ENCODE results near the gene TMEM9. TPM values are rescaled to one million over a fixed set of nuclear protein-coding genes. Genes with fewer than 3 reads are reported as not detected.
A peak's percentile ranks its signal among the peaks of the same experiment; 100 is the strongest.

TMEM9 gene
- total RNA-seq, 2 donors from 2014 or later = 145 to 156 TPM

- Histone ChIP-seq H3K27me3 (ENCODE audit: control insufficient read depth, insufficient read depth, low read length, poor library complexity, severe bottlenecking) (no peaks in the 10 kb centered on the region), H3K27ac (ENCODE audit: low read depth, low read length) (no peak overlapping the region), H3K4me1 (ENCODE audit: control insufficient read depth, insufficient read depth, low read length) (no peaks in the 10 kb centered on the region), H3K4me3 (ENCODE audit: low read length) (no peak overlapping the region), H3K36me3 (ENCODE audit: control insufficient read depth, insufficient read depth, low read length) (peaks cover 88% of the 10 kb centered on the region), H3K9me3 (ENCODE audit: control insufficient read depth, low read length) (no peaks in the 10 kb centered on the region), H3K9ac (ENCODE audit: extremely low read depth, low read length, poor library complexity, severe bottlenecking) (no peak overlapping the region)
- Mint-ChIP-seq H3K27me3 (ENCODE audit: insufficient read depth) (no peaks in the 10 kb centered on the region), H3K36me3 (ENCODE audit: low read depth) (peaks cover 78% of the 10 kb centered on the region), H3K27ac (no peak overlapping the region), H3K9me3 (no peaks in the 10 kb centered on the region), H3K4me1 (no peaks in the 10 kb centered on the region), H3K4me3 (no peak overlapping the region)
- DNase-seq = no peak
- WGBS, 2 experiments (ENCODE audit: insufficient coverage in 1 of 2, insufficient read length in 1 of 2) = 76 to 95% methylated on average over 4 to 6 of the region's 6 CpGs
- no peak for TF ChIP-seq CTCF (conservative IDR thresholded peaks at IDR 0.05)
Measured at GRCh38 chr1:201138311-201138840, 15.9 kb downstream of the TMEM9 start.

- Mint-ChIP-seq H3K27me3 (ENCODE audit: insufficient read depth) (no peaks in the 10 kb centered on the region), H3K9me3 (no peaks in the 10 kb centered on the region), H3K36me3 (ENCODE audit: low read depth) (peaks cover 78% of the 10 kb centered on the region), H3K27ac (peak overlapping the region; percentile 19), H3K4me1 (no peaks in the 10 kb centered on the region), H3K4me3 (no peak overlapping the region)
- H3K9ac ChIP-seq (ENCODE audit: extremely low read depth, low read length, poor library complexity, severe bottlenecking) = no peak overlapping the region
- no peak overlapping the region for H3K4me3 ChIP-seq (ENCODE audit: low read length)
- peaks cover 82% of the 10 kb centered on the region for H3K36me3 ChIP-seq (ENCODE audit: control insufficient read depth, insufficient read depth, low read length)
- DNase-seq = no peak
- no peaks in the 10 kb centered on the region for H3K9me3 ChIP-seq (ENCODE audit: control insufficient read depth, low read length)
- WGBS, 2 experiments (ENCODE audit: insufficient coverage in 1 of 2, insufficient read length in 1 of 2) = 94 to 100% methylated on average over 1 to 6 of the region's 6 CpGs
- H3K4me1 ChIP-seq (ENCODE audit: control insufficient read depth, insufficient read depth, low read length) = no peaks in the 10 kb centered on the region
- H3K27ac ChIP-seq (ENCODE audit: low read depth, low read length) = no peak overlapping the region
- no peak for TF ChIP-seq CTCF (conservative IDR thresholded peaks at IDR 0.05)
- no peaks in the 10 kb centered on the region for H3K27me3 ChIP-seq (ENCODE audit: control insufficient read depth, insufficient read depth, low read length, poor library complexity, severe bottlenecking)
Measured at GRCh38 chr1:201137579-201138310, 16.5 kb downstream of the TMEM9 start.

DNA sequence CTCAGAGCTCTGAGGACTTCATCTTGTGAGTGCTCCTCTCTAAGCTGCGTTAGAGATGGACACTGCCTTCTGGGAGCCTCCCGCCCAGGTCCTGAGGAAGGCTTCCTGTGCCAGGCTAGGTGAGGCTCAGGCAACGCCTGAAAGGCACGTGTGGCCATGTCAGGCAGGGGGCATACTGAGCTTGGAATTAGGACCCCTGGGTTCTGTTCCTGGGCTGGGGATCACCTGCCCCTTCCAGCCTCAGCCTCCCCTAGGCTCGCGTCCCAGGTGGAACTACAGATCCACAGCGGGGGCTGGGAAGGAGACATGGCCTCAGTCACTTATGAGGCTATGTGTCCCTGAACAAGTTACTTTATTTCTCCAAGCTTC lies 17.3 kb downstream of the TMEM9 start:
- TF ChIP-seq CTCF (conservative IDR thresholded peaks at IDR 0.05) = no peak
- Histone ChIP-seq H3K4me1 (ENCODE audit: control insufficient read depth, insufficient read depth, low read length) (no peaks in the 10 kb centered on the region), H3K36me3 (ENCODE audit: control insufficient read depth, insufficient read depth, low read length) (peaks cover 75% of the 10 kb centered on the region), H3K27me3 (ENCODE audit: control insufficient read depth, insufficient read depth, low read length, poor library complexity, severe bottlenecking) (no peaks in the 10 kb centered on the region), H3K9me3 (ENCODE audit: control insufficient read depth, low read length) (no peaks in the 10 kb centered on the region), H3K27ac (ENCODE audit: low read depth, low read length) (no peak overlapping the region), H3K9ac (ENCODE audit: extremely low read depth, low read length, poor library complexity, severe bottlenecking) (no peak overlapping the region), H3K4me3 (ENCODE audit: low read length) (no peak overlapping the region)
- H3K4me1 Mint-ChIP-seq = no peaks in the 10 kb centered on the region
- H3K27me3 Mint-ChIP-seq (ENCODE audit: insufficient read depth) = no peaks in the 10 kb centered on the region
- 97 to 100% methylated on average over 1 to 7 of the region's 7 CpGs for whole genome bisulfite sequencing, 2 experiments (ENCODE audit: insufficient coverage in 1 of 2, insufficient read length in 1 of 2)
- H3K9me3 Mint-ChIP-seq = no peaks in the 10 kb centered on the region
- H3K36me3 Mint-ChIP-seq (ENCODE audit: low read depth) = peaks cover 73% of the 10 kb centered on the region
- no peak overlapping the region for H3K4me3 Mint-ChIP-seq
- H3K27ac Mint-ChIP-seq = no peak overlapping the region
- no peak for DNase-seq

Measured in endodermal cell (in vitro differentiated cells).